ENCODE results near the gene PGC. TPM values are rescaled to one million over a fixed set of nuclear protein-coding genes. Genes with fewer than 3 reads are reported as not detected.

Gene PGC
- total and polyA plus RNA-seq, 2 donors (not counting 3 experiments of a cell fraction or from before 2014, with no cell fraction given), result not detected

- H3K4me3 ChIP-seq (replicated peaks in 1 of 3; ENCODE audit: insufficient read depth in 1 of 3, low read depth in 1 of 3, low read length in 3 of 3), result no peak overlapping the region
- no peaks in the 10 kb centered on the region for H3K9me3 ChIP-seq (replicated peaks; ENCODE audit: control insufficient read depth, insufficient read depth, low read length)
- no peak overlapping the region for H3K4me2 ChIP-seq (ENCODE audit: insufficient read depth, low read length)
- intact Hi-C loops (cut with micrococcal nuclease) (no loop called here), dilution Hi-C loops (cut with MboI; ENCODE audit: extremely low pct_ligation_motif_present, low sequenced_read_pairs) (no loop called here)
- H3K36me3 ChIP-seq (ENCODE audit: control insufficient read depth in 2 of 2, extremely low read depth in 1 of 2, insufficient read depth in 2 of 2, low read length in 2 of 2), result no peaks in the 10 kb centered on the region
- no peak overlapping the region for H3K27ac ChIP-seq (ENCODE audit: insufficient read depth, low read depth, low read length)
- no TSS peak for BruUV-seq (replicated peaks)
- H3K27me3 ChIP-seq (ENCODE audit: control insufficient read depth in 2 of 2, insufficient read depth in 2 of 2, low read length in 2 of 2), result peaks cover 3 to 5% of the 10 kb centered on the region in 2 experiments
- no peak overlapping the region for H3K9ac ChIP-seq (replicated peaks; ENCODE audit: extremely low read depth, insufficient read depth, low read length)
- DNase-seq (ENCODE audit: low read depth, low spot score), result no peak
- H2AFZ ChIP-seq (ENCODE audit: low read depth, low read length), result no peak overlapping the region
- TF ChIP-seq GATA2 (IDR thresholded peaks at IDR 0.05; ENCODE audit: insufficient read depth, insufficient read length, low read depth, low read length) (no peak), MYC (IDR thresholded peaks at IDR 0.05; ENCODE audit: low read depth, low read length) (no peak), EZH2 (IDR thresholded peaks at IDR 0.05; ENCODE audit: borderline replicate concordance, low read depth, low read length, severe bottlenecking) (no peak), POLR2AphosphoS5 (IDR thresholded peaks at IDR 0.05; ENCODE audit: insufficient read depth, low read depth, low read length) (no peak), JUN (IDR thresholded peaks at IDR 0.05; ENCODE audit: borderline replicate concordance, insufficient read depth, insufficient read length, low read depth) (no peak), FOS (IDR thresholded peaks at IDR 0.05; ENCODE audit: borderline replicate concordance, insufficient read depth, low read length) (no peak), POLR2A (IDR thresholded peaks at IDR 0.05; ENCODE audit: low read depth, low read length) (no peak), MAX (IDR thresholded peaks at IDR 0.05; ENCODE audit: insufficient read depth, insufficient read length) (no peak)
- no peak for FAIRE-seq
- ChIA-PET POLR2A (no interaction called here), CTCF (no interaction called here)
- no peaks in the 10 kb centered on the region for H4K20me1 ChIP-seq (replicated peaks; ENCODE audit: control insufficient read depth, extremely low read depth, insufficient read depth, low read length)
- H3K4me1 ChIP-seq (ENCODE audit: control insufficient read depth, extremely low read depth, insufficient read depth, low read length), result peaks cover 1% of the 10 kb centered on the region
- H3K9me1 ChIP-seq (replicated peaks; ENCODE audit: control insufficient read depth, extremely low read depth, insufficient read depth, low read length), result no peaks in the 10 kb centered on the region
- H3K79me2 ChIP-seq (ENCODE audit: control insufficient read depth, insufficient read depth, low read length), result no peaks in the 10 kb centered on the region
Observed at GRCh38 chr6:41758641-41759035, 11.4 kb upstream of the PGC start.

Data from endothelial cell of umbilical vein (primary cell).